Spleen (tissue), 7 donors: ENCODE measurements around the gene MBD5.

ENCODE experiments used
- POLR2A ChIP-seq, 3 donors: fragments of 450-650 bp; IDR thresholded peaks; one replicate each; pipeline ENCODE4 v1.5.1; 2017; ENCODE audit warnings: antibody characterized with exemption in 3 of 3, mild to moderate bottlenecking in 1 of 3
- POLR2AphosphoS5 ChIP-seq, 3 donors: sonication (generic); formaldehyde crosslinking; IDR thresholded peaks; one replicate each; pipeline ENCODE4 v1.5.1; 2017; ENCODE audit warnings: antibody characterized with exemption in 3 of 3
- TF ChIP-seq, protein P1 (sequence below), 11 experiments: fragments of 200-600 bp in 7 of 11; fragments of 450-650 bp in 4 of 11; sonication (generic) in 4 of 11; IDR thresholded peaks in 8 of 11; conservative IDR thresholded peaks in 3 of 11; 1 replicate in 7 of 11; 2 replicates in 4 of 11; pipeline versions ENCODE4 v1.4.0 to v1.8.0; 2016 to 2021; ENCODE audit warnings: antibody characterized with exemption in 11 of 11, inconsistent platforms in 4 of 11, mild to moderate bottlenecking in 1 of 11
- donor health status: DM: no; HTN: no; CAD: no; lungs with moderate emphysema.
- donor health status: DM: no; HTN: no; CAD: no.
- donor health status: DM: no; HTN: no; CAD: no.

GRCh38 chr2:148527488-148528340, 506.8 kb downstream of the MBD5 start:
- TF ChIP-seq, protein P1, sequence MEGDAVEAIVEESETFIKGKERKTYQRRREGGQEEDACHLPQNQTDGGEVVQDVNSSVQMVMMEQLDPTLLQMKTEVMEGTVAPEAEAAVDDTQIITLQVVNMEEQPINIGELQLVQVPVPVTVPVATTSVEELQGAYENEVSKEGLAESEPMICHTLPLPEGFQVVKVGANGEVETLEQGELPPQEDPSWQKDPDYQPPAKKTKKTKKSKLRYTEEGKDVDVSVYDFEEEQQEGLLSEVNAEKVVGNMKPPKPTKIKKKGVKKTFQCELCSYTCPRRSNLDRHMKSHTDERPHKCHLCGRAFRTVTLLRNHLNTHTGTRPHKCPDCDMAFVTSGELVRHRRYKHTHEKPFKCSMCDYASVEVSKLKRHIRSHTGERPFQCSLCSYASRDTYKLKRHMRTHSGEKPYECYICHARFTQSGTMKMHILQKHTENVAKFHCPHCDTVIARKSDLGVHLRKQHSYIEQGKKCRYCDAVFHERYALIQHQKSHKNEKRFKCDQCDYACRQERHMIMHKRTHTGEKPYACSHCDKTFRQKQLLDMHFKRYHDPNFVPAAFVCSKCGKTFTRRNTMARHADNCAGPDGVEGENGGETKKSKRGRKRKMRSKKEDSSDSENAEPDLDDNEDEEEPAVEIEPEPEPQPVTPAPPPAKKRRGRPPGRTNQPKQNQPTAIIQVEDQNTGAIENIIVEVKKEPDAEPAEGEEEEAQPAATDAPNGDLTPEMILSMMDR (IDR thresholded peaks at IDR 0.05 in 8 of 11, conservative IDR thresholded peaks at IDR 0.05 in 3 of 11) = no peak
- no peak for TF ChIP-seq POLR2A (IDR thresholded peaks at IDR 0.05)
- no peak for TF ChIP-seq POLR2AphosphoS5 (IDR thresholded peaks at IDR 0.05)
